GM18858 (cell line): ENCODE results near the gene MAD1L1.

Source experiments
- ATAC-seq: cut with Tn5 transposase; IDR thresholded peaks from one replicate; pipeline ENCODE4 v1.9.1; 2021; ENCODE audit not compliant: unreplicated experiment

Gene MAD1L1

GRCh38 chr7:2107386-2108070 is 125.2 kb downstream of the MAD1L1 start:
- no peak for ATAC-seq

GRCh38 chr7:2106924-2107323 is 125.8 kb downstream of the MAD1L1 start:
- no peak for ATAC-seq

GRCh38 chr7:2106440-2106839 is 126.3 kb downstream of the MAD1L1 start:
- no peak for ATAC-seq

- ATAC-seq: no peak
These were observed 126.8 kb downstream of the MAD1L1 start for GRCh38 chr7:2105917-2106316.

- no peak for ATAC-seq
These were observed 127.5 kb downstream of the MAD1L1 start for GRCh38 chr7:2105280-2105679.

- no peak for ATAC-seq
These were observed 128.0 kb downstream of the MAD1L1 start for GRCh38 chr7:2104716-2105115.

GRCh38 chr7:2104107-2104710 is 128.5 kb downstream of the MAD1L1 start:
- no peak for ATAC-seq

GRCh38 chr7:2103071-2103898 is 129.5 kb downstream of the MAD1L1 start:
- no peak for ATAC-seq

- ATAC-seq: no peak
These were observed 130.4 kb downstream of the MAD1L1 start for GRCh38 chr7:2102375-2102723.

- no peak for ATAC-seq
These were observed 130.9 kb downstream of the MAD1L1 start for GRCh38 chr7:2101630-2102374.

GRCh38 chr7:2100278-2101208 is 132.2 kb downstream of the MAD1L1 start:
- ATAC-seq: peak; percentile 59

- ATAC-seq: no peak
These were observed 133.4 kb downstream of the MAD1L1 start for GRCh38 chr7:2099048-2099957.

- ATAC-seq: no peak
These were observed 134.2 kb downstream of the MAD1L1 start for GRCh38 chr7:2098496-2098895.

GRCh38 chr7:2098056-2098455 is 134.7 kb downstream of the MAD1L1 start:
- ATAC-seq: no peak

- no peak for ATAC-seq
These were observed 135.3 kb downstream of the MAD1L1 start for GRCh38 chr7:2097492-2097891.

- no peak for ATAC-seq
These were observed 135.9 kb downstream of the MAD1L1 start for GRCh38 chr7:2096692-2097387.

GRCh38 chr7:2095436-2095835 is 137.3 kb downstream of the MAD1L1 start:
- ATAC-seq: no peak

GRCh38 chr7:2094454-2095045 is 138.2 kb downstream of the MAD1L1 start:
- no peak for ATAC-seq
